ENCODE measurements around the gene PNPLA1. TPM values are rescaled to one million over a fixed set of nuclear protein-coding genes. Genes with fewer than 3 reads are reported as not detected.

Gene PNPLA1
- total RNA-seq, 4 donors from 2014 or later = not detected

DNA sequence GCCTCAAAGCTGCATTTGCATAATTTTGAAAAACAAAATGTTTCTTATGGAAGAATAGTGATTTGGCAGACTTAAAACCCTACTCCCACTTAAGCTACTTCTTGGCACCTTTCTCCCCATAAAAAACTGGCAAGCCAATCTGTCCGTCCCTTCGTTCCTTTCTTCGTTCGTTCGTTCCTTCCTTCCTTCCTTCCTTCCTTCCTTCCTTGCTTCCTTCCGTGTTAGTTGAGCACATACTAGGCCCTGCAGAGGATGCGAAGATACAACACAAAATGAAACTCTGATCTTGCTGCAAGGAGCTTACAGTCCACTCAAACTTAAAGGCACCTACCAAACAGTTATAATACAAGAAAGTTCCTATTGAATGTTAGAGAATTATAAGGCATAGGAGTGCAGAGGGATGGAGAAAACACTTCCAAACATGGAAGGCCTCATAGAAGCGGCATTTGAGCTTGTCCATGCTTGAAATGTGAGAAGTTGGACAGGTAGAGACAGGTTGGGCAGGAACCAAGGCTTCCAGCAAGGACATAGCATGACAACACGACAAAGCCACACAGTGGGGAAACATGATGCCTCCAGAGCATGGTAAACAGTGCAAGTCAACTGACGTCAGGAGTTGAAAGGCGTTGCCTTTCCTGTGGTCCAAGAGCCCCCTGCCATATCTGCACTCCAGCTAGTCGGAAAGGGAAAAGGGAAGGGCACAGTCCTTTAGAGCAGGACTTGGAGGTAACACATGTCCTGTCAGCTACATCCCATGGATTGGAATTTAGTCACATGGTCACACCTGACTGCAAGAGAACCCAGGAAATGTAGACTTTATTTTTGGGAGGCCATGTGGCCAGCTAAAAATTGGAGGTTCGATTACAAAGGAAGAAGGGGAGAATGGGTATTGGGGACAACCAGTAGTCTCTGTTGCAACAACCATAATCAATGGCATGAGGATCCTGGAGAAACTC lies 7.0 kb downstream of the PNPLA1 start:
- TF ChIP-seq, protein P1, sequence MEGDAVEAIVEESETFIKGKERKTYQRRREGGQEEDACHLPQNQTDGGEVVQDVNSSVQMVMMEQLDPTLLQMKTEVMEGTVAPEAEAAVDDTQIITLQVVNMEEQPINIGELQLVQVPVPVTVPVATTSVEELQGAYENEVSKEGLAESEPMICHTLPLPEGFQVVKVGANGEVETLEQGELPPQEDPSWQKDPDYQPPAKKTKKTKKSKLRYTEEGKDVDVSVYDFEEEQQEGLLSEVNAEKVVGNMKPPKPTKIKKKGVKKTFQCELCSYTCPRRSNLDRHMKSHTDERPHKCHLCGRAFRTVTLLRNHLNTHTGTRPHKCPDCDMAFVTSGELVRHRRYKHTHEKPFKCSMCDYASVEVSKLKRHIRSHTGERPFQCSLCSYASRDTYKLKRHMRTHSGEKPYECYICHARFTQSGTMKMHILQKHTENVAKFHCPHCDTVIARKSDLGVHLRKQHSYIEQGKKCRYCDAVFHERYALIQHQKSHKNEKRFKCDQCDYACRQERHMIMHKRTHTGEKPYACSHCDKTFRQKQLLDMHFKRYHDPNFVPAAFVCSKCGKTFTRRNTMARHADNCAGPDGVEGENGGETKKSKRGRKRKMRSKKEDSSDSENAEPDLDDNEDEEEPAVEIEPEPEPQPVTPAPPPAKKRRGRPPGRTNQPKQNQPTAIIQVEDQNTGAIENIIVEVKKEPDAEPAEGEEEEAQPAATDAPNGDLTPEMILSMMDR (IDR thresholded peaks at IDR 0.05; ENCODE audit: low read depth) = no peak

DNA sequence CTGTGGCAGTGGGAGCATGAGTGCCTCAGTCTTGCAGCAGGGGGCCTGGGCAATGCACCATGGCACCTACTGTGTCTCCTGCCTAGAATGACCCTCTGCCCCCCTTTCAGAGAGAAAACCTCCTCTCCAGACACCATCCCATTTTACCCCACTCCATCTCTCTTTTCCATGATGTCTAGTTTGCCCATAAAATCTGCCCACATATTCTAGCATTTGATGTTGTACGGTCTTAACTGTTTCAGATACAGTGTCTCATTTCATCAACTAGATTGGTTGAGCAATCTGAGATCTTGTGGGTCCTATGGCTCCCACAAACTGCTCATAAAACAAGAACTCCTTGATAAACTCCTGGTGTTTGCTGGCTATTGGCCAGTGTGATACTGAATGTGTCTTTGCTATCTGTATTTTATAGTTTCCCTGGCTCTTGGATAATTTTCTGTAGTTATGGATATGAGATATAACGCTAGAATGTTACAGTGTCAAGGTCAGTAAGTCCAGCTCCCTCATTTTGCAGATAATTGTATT lies 8.1 kb downstream of the PNPLA1 start:
- TF ChIP-seq, protein P1 (IDR thresholded peaks at IDR 0.05; ENCODE audit: low read depth) = no peak

DNA sequence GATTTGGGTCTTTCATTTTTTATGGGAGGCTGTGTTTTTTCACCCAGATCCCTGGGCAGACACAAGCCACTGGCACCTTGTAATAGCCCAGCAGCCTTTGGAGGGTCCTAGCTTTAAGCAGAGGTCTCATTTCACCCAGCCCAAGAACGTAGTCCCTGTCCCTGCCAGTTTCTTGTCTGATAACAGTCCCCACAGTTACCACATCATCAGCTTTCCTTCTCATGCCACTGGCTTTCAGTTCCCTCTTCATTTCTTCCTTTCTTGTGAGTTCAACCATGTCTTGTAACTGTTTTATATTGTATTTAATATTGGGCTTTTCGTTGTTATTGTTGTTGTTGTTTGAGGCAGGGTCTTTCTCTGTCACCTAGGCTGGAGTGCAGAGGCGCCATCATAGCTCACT lies 10.6 kb downstream of the PNPLA1 start:
- TF ChIP-seq, protein P1 (IDR thresholded peaks at IDR 0.05; ENCODE audit: low read depth) = no peak

DNA sequence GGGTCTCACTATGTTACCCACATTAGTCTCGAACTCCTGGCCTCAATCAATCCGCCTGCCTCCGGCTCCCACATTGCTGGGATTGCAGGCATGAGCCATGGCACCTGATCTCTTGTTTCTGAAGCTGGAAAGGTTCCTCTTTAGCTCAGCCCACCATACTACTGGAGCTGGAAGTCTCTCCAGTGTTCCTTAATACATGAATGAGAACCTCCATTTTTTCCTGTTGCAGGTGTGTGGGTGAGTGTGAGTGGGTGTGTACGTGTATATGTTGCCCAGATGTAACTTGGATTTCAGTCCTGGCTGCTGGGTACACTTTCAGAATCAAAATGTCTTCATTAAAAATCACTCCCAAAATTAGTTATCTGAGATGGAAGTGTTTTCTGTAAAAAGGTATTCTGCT lies 11.1 kb downstream of the PNPLA1 start:
- TF ChIP-seq, protein P1 (IDR thresholded peaks at IDR 0.05; ENCODE audit: low read depth) = no peak

DNA sequence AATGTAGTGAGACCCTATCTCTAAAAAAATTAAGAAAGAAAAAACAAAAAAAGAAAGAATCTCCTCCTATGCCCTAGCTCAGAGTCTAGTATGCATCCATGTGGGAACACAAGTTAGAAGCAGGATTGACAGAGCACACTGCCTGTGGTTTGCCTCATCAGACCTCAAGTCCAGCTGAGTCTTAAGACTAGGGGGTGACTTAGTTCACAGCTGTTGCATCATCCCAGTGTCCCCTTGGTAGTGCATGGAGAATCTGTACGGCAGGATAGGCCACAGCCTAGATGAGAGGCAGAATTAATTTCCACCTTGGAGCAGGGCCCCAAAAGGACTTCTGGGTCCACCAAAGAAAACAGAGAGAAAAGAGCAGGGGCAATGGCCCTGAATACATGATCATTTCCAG lies 13.7 kb downstream of the PNPLA1 start:
- TF ChIP-seq, protein P1 (IDR thresholded peaks at IDR 0.05; ENCODE audit: low read depth) = no peak

DNA sequence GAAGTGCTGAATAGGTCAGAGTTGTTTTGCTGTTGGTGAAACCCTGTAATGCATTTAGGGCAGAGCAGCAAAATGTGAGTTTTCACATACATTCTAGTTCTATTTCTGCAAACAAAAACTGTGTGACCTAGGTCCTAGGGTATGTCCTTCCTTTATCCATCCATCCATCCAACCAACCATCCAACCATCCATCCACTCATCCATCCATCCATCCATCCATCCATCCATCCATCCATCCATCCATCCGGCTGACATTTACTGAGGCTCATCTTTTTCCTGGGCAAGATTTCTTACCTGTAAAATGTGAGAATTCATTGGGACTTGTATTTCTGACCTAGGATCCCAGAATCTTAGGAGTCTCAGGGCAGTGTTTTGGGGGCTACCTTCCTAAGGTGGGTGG lies 14.5 kb downstream of the PNPLA1 start:
- TF ChIP-seq, protein P1 (IDR thresholded peaks at IDR 0.05; ENCODE audit: low read depth) = no peak

DNA sequence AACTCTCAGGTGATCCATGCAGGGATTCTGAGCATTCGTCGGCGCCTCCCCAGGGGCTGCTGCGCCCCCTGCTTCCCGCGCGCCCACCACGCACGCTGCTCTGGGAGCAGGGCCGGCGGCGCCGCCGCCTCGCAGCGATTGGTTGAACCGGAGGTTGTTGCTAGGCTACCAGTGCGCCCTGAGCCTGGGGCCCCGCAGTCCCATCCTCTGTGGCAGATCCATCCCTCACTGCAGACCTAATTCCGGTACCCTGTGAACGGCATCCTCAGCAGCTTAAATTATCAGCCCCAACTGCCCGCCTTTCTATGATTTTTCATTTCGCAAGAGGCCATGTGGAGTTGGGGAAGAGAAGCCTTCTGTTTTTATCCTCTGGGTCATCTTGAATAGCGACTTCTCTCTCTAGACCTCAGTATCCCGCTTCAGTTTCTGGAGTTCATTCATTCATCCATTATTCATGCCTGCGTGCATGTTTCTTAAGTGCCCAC lies 15.4 kb downstream of the PNPLA1 start:
- TF ChIP-seq, protein P1 (IDR thresholded peaks at IDR 0.05; ENCODE audit: low read depth) = no peak

Data from subcutaneous adipose tissue (tissue), 4 donors.